ENCODE results near the gene PELO. TPM values are rescaled to one million over a fixed set of nuclear protein-coding genes. Genes with fewer than 3 reads are reported as not detected.

Gene PELO
- total RNA-seq, 1 experiment from 2014 or later, result 12.4 TPM

- DNase-seq (ENCODE audit: low read depth, low spot score) (no peak), ATAC-seq (no peak)
- Histone ChIP-seq H3K27ac (ENCODE audit: low read length) (no peak overlapping the region), H3K9me3 (ENCODE audit: control insufficient read depth, insufficient read depth, low read depth, low read length) (no peaks in the 10 kb centered on the region), H3K36me3 (ENCODE audit: control insufficient read depth, insufficient read depth, low read length) (no peaks in the 10 kb centered on the region; the same call in 1 of the 2 replicates), H3K4me1 (ENCODE audit: control insufficient read depth, insufficient read depth, low read length) (peaks cover 5% of the 10 kb centered on the region; the same call in 1 of the 2 replicates), H3K27me3 (ENCODE audit: control insufficient read depth, insufficient read depth, low read length) (peaks cover 23% of the 10 kb centered on the region), H3K4me3 (ENCODE audit: low read depth in 2 of 2, low read length in 2 of 2) (peak overlapping the region; percentile 58 to 63)
- intact Hi-C loops (cut with micrococcal nuclease; ENCODE audit: unreplicated experiment) (loop anchor here (5.0 to 10.0 kb wide), 2 partner anchors 130 to 328 kb away; no protein-coding TSS in a partner anchor), in situ Hi-C loops (cut with HindIII; ENCODE audit: low pct_unique_long_range_greater_than_20kb, low sequenced_read_pairs) (no loop called here)
- ChIA-PET POLR2A (no interaction called here), CTCF (interaction anchor here (0.5 to 0.7 kb wide), 2 partner anchors 12 to 1523 kb away, joined by 3 to 8 read pairs; partner anchors contain the start of gene ARL15)
- TF ChIP-seq REST (IDR thresholded peaks at IDR 0.05; ENCODE audit: insufficient read depth in 1 of 2, low read depth in 2 of 2, low read length in 1 of 2) (no peak), CTCF (IDR thresholded peaks at IDR 0.05) (peak; percentile 67), SIN3A (IDR thresholded peaks at IDR 0.05; ENCODE audit: borderline replicate concordance, insufficient read depth, low read depth, low read length) (no peak)
- BruUV-seq (replicated peaks), result no TSS peak
Observed at GRCh38 chr5:52786949-52787599, 642 bp upstream of the PELO start.

GRCh38 chr5:52788505-52788821 is 747 bp downstream of the PELO start:
- DNase-seq (ENCODE audit: low read depth, low spot score) (no peak), ATAC-seq (no peak)
- intact Hi-C loops (cut with micrococcal nuclease; ENCODE audit: unreplicated experiment) (loop anchor here (5.0 to 10.0 kb wide), 2 partner anchors 129 to 326 kb away; no protein-coding TSS in a partner anchor), in situ Hi-C loops (cut with HindIII; ENCODE audit: low pct_unique_long_range_greater_than_20kb, low sequenced_read_pairs) (no loop called here)
- TF ChIP-seq SIN3A (IDR thresholded peaks at IDR 0.05; ENCODE audit: borderline replicate concordance, insufficient read depth, low read depth, low read length), result no peak
- ChIA-PET POLR2A (no interaction called here), CTCF (no interaction called here)
- Histone ChIP-seq H3K9me3 (ENCODE audit: control insufficient read depth, insufficient read depth, low read depth, low read length) (no peaks in the 10 kb centered on the region), H3K4me1 (ENCODE audit: control insufficient read depth, insufficient read depth, low read length) (peaks cover 5% of the 10 kb centered on the region; the same call in 1 of the 2 replicates), H3K36me3 (ENCODE audit: control insufficient read depth, insufficient read depth, low read length) (no peaks in the 10 kb centered on the region; the same call in 1 of the 2 replicates), H3K27me3 (ENCODE audit: control insufficient read depth, insufficient read depth, low read length) (peaks cover 23% of the 10 kb centered on the region), H3K4me3 (ENCODE audit: low read depth in 2 of 2, low read length in 2 of 2) (peak overlapping the region; percentile 58 to 63), H3K27ac (ENCODE audit: low read length) (no peak overlapping the region)
- BruUV-seq (replicated peaks), result no TSS peak

GRCh38 chr5:52789378-52789777 is 1.7 kb downstream of the PELO start:
- intact Hi-C loops (cut with micrococcal nuclease; ENCODE audit: unreplicated experiment) (loop anchor here (5.0 to 10.0 kb wide), 2 partner anchors 128 to 325 kb away; no protein-coding TSS in a partner anchor), in situ Hi-C loops (cut with HindIII; ENCODE audit: low pct_unique_long_range_greater_than_20kb, low sequenced_read_pairs) (no loop called here)
- BruUV-seq (replicated peaks), result no TSS peak
- ATAC-seq (no peak), DNase-seq (ENCODE audit: low read depth, low spot score) (no peak)
- no peaks in the 10 kb centered on the region for H3K9me3 ChIP-seq (ENCODE audit: control insufficient read depth, insufficient read depth, low read depth, low read length)
- POLR2A ChIA-PET, result no interaction called here
- no peak overlapping the region for H3K27ac ChIP-seq (ENCODE audit: low read length)
- no peaks in the 10 kb centered on the region; the same call in 1 of the 2 replicates for H3K36me3 ChIP-seq (ENCODE audit: control insufficient read depth, insufficient read depth, low read length)
- peaks cover 23% of the 10 kb centered on the region for H3K27me3 ChIP-seq (ENCODE audit: control insufficient read depth, insufficient read depth, low read length)
- H3K4me3 ChIP-seq (ENCODE audit: low read depth in 2 of 2, low read length in 2 of 2), result peak overlapping the region in 1 of 2 experiments; percentile 58; a peak in 1 of 4 replicates
- CTCF ChIA-PET, result no interaction called here
- H3K4me1 ChIP-seq (ENCODE audit: control insufficient read depth, insufficient read depth, low read length), result peaks cover 5% of the 10 kb centered on the region; the same call in 1 of the 2 replicates
- TF ChIP-seq POLR2AphosphoS5 (IDR thresholded peaks at IDR 0.05; ENCODE audit: low read depth, low read length) (no peak), REST (IDR thresholded peaks at IDR 0.05; ENCODE audit: insufficient read depth in 1 of 2, low read depth in 2 of 2, low read length in 1 of 2) (no peak), TCF7L2 (IDR thresholded peaks at IDR 0.05; ENCODE audit: low read depth, low read length) (no peak), SIN3A (IDR thresholded peaks at IDR 0.05; ENCODE audit: borderline replicate concordance, insufficient read depth, low read depth, low read length) (no peak), CTCF (IDR thresholded peaks at IDR 0.05) (no peak)
